NCI-H748 treated with DMSO at 0.1 percent for 48 hours (cell line): Measurements from ENCODE around the gene EVL.

ENCODE experiments used
- DNase-seq: peaks from one replicate; lab custom pipeline; 2025; lab: John Stamatoyannopoulos, UW

EVL gene

DNA sequence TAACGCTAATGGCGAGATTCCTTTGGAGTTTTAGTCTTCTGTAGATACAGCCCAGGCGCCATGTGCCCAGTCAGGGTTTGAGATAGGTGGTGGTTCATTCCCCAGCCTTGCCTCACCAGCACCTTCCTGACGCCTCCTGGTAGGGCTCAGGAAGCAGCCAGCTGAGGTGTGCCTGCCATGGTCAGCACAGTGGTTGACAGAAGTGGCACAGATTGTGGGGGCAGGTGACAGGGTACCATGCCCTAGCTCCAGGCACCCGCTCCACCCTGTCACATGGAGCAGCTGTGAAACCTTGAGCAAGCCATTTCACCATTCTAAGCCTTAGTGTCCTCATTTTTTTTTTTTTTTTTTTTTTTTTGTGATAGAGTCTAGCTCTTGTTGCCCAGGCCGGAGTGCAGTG, 45.6 kb downstream of the EVL start:
- no peak for DNase-seq

- no peak for DNase-seq
Observed at GRCh38 chr14:100111931-100112704, 46.9 kb downstream of the EVL start.

DNA sequence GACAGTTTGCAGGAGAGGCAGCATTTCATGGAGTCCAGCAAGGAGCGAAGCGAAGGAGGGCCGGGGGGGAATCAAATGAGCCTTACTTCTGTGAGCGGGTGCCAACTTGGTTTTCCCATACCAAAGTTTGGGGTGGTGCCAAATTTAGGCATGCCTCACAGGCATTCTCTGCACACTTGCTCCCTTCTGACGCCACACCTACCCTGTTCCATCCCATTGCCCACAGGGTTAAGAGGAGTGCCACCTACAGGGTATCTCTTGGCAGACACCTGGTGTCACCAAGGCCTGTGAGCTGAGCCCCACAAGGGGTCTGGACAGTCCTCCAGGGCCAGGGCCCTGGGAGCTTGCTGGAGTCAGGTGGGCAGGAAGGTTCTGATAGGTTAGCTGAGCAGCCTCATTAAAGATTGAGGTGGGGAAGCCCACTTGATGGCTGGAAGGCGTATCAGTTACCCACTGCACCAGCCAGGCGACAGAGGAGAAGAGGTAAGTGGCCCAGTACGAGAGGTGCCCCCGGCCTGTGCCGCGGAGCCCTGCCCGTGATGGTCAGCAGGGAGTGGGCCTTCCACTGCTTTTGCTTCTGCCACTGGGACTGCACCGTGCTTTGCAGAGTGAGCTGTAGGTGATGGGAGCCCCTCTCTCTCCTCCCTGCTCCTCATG, 49.0 kb downstream of the EVL start:
- no peak for DNase-seq

DNA sequence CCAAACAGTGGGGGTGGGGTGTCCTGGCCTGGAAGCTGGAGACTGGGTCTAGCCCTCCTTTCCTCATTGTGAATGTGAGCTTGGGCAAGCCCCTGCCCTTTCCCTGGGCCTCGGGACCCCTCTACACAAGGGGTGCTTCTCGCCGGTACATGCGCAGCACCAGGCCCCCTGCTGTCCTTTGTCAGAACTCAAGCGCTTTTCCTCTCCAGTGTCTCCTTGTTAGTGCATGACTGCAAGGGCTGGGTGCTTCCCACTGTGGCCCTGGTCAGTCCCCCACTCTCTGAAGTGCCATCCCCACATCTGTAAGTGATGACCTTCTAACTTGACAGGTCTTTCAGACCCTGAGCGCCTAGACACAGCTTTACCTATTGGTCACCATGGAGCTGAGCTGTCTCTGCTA, 50.0 kb downstream of the EVL start:
- no peak for DNase-seq

GRCh38 chr14:100115726-100116125, 50.5 kb downstream of the EVL start:
- DNase-seq, result no peak

- DNase-seq, result no peak
Observed at GRCh38 chr14:100116134-100116533, 50.9 kb downstream of the EVL start.

GRCh38 chr14:100117026-100117425, 51.8 kb downstream of the EVL start:
- DNase-seq, result no peak

GRCh38 chr14:100117633-100118395, 52.6 kb downstream of the EVL start:
- DNase-seq, result no peak

DNA sequence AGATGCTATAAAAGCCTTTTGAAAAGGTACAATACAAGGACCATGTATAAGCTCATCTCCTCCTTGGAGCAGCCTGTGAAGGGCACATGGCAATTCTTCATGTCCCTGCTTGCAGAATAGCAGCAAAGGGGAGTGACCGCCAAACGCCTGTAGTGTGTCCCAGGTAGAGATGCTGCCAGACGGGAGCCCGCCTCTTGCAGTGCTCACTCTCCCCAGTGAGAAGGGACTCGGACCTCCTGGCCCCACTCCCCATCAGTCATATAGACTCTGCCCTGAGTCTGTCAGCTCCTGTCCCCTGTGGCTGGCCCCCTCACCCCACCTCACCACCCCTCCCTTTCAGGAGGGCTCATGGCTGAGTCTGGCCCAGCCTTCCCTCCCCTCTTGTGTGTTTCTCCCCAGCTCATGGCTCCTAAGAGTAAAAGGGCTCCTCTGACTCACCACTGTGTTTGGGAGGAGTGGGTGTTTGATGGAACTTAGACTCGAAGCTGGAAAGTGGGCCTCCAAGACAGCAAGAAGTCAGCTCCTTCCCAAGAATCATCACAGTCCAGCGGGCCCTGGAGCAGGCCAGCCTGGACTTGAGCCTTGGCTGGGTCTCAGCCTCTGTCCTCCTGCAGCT, 53.3 kb downstream of the EVL start:
- DNase-seq, result no peak

GRCh38 chr14:100119251-100119650, 54.0 kb downstream of the EVL start:
- no peak for DNase-seq

DNA sequence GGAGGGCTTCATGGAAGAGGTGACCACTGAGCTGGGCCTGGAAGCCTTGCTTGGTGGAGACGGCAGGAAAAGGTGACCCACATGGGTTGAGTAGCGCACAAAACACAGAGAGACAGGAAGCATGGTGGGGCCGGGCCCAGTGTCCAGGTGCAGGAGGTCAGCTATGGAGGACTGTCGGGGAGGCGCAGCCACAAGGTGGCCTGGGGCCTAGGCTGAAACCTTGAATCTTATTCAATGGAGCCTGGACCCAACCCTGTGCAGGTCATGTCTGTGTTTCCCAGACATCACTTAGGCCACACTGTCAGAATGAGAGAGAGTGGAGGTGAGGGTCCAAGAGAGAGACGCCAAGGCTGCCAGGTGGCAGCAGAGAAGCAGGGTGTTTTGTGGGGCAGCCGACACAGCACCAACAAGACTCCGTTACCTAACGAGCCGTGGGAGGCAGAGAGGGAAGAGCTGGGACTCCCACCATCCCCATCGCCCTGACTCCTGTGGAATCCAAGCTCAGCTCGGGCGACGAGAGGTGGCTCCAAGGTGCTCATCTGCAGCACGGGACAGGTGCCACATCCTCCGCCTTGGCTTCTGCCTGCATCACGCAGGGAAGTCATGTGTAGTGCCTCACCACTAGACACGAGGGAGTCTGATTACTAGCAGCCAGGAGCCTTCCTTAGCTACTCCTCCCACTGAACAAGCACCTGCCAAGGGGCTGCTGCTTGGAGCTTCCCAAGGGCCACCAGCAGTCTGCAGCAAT, 55.5 kb downstream of the EVL start:
- DNase-seq, result no peak

- DNase-seq, result no peak
Observed at GRCh38 chr14:100121643-100122480, 56.6 kb downstream of the EVL start.

DNA sequence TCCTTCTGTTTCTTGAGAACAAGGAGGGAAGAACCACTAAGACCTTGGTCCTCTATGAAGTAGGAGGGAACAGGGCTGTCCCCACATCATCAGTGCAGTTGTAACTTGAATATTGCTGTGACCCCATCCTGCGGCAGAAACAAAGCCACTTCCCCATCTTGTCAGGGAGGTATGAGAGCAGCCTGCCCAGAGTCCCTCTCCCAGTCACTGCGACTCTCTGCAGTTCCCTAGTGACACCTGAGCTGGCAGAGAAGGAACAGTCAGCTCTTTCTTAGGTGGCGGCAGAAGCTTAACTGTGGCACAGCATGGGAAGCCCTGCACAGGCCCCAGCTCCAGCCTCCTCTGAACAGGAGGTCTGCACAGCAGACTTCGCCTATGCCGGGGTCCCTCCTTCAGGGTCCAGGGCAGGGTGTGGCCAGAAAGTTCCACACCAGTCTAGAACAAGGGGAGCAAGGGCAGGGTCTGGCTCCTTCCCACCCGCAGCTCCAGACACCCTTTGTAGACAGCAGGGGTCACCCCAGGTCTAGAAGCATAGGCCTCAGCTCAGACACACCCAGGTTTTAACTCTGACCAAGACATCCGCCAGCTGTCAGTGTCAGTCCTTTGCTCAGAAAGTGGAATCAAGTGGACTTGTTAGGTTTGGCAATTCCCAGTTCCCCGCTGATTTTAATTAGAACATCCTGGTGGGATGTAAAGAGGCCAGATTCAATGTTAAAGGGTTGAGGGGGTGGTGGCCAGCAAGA, 57.4 kb downstream of the EVL start:
- no peak for DNase-seq

DNA sequence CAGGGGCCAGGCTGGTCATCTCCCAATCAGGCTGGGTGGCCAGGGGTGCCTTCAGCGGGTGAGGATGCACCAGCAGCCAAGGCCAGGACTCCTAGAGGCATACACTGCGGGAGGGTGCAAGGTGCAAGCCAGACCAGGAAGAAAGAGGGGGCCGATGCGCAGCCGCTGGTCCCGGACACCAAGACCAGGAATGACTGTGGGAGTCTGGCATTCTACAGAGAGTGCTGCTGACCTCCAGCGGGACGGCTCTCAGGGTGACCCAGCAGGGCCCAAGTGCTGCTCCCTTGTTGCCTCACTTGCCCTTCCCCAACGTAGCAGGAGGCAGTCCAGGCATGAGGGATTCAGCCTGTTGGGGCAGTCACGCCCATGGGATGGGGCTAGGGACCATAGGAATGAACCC, 58.4 kb downstream of the EVL start:
- no peak for DNase-seq

GRCh38 chr14:100124551-100125088, 59.4 kb downstream of the EVL start:
- DNase-seq, result no peak

- DNase-seq, result no peak
Observed at GRCh38 chr14:100126401-100126800, 61.2 kb downstream of the EVL start.

GRCh38 chr14:100127853-100128455, 62.7 kb downstream of the EVL start:
- no peak for DNase-seq

- DNase-seq, result no peak
Observed at GRCh38 chr14:100128688-100129087, 63.5 kb downstream of the EVL start.

- DNase-seq, result no peak
Observed at GRCh38 chr14:100129161-100129589, 64.0 kb downstream of the EVL start.
